ENCODE measurements around the gene ARHGEF39. TPM values are rescaled to one million over a fixed set of nuclear protein-coding genes. Genes with fewer than 3 reads are reported as not detected.

The ARHGEF39 gene, protein sequence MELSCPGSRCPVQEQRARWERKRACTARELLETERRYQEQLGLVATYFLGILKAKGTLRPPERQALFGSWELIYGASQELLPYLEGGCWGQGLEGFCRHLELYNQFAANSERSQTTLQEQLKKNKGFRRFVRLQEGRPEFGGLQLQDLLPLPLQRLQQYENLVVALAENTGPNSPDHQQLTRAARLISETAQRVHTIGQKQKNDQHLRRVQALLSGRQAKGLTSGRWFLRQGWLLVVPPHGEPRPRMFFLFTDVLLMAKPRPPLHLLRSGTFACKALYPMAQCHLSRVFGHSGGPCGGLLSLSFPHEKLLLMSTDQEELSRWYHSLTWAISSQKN
- total RNA-seq (2014; rRNA removed; shearing (Covaris generic); ENCODE audit: low replicate concordance): 15.3 and 16.0 TPM in 2 replicates

DNA sequence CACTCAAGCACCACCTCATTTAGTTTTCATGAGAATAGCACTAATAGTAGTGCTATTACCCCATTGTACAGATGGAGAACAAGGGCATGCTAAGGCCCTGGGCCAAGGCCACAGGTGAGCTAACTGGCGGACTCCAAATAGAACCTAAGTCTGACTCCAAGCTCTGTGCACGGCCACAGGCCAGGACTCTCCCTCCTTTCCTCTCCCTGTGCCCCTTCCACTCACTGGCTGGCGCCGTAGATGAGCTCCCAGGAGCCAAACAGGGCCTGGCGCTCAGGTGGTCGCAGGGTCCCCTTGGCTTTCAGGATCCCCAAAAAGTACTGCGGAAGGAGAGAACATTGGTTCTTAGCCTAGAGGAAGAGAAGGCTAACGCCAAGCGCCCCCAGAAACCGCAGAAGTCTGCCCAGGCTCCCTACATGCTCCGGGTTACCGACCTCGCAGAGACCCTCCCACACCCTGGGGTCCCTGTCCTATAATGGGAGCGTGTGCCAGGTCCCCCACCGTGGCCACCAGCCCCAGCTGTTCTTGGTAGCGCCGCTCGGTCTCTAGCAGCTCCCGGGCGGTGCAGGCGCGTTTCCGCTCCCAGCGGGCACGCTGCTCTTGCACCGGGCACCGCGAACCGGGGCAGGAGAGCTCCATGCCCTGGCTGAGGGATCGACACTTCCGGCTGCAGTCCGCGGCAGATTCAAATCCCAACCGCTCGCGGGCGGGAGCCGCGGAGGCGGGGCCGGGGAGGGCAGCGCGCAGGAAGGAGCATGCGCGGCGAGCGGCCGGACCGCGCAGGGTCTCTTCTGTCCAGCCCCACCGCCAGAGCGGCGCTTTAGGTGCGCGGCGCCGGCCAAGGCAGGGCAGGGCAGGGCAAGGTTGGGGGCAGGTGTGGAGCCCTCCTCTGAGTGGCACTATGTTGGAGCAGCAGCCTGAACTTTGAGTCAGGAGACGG lies at the start of gene ARHGEF39:
Gene ARHGEF39, minus strand, starts transcription at position 665 of the 940 bp plus-strand sequence. Its CDS starts 26 bp downstream, at position 639.
- peak; percentile 95 for DNase-seq
- Histone ChIP-seq H4K20me1 (ENCODE audit: insufficient read depth, low read depth, low read length) (no peaks in the 10 kb centered on the region), H3K4me2 (ENCODE audit: low read depth, low read length, poor library complexity, severe bottlenecking) (peak within 1 kb of the TSS; percentile 80), H3K36me3 (ENCODE audit: insufficient read depth, low read length) (peaks cover 14% of the 10 kb centered on the region; the same call in 1 of the 2 replicates), H3K9ac (ENCODE audit: low read length) (peak within 1 kb of the TSS; percentile 96), H3K4me3 (ENCODE audit: low read length) (peak within 1 kb of the TSS; percentile 91), H3K79me2 (ENCODE audit: low read length) (peaks cover 32% of the 10 kb centered on the region), H3K4me1 (ENCODE audit: low read length) (peaks cover 56% of the 10 kb centered on the region), H3K9me2 (replicated peaks; ENCODE audit: insufficient read depth, low read length) (no peaks in the 10 kb centered on the region), H2AFZ (ENCODE audit: low read length) (peak within 1 kb of the TSS; percentile 73), H3K9me3 (ENCODE audit: low read length) (no peaks in the 10 kb centered on the region), H3K27ac (ENCODE audit: low read length) (peak within 1 kb of the TSS; percentile 79), H3K27me3 (ENCODE audit: low read length) (no peaks in the 10 kb centered on the region)

DNA sequence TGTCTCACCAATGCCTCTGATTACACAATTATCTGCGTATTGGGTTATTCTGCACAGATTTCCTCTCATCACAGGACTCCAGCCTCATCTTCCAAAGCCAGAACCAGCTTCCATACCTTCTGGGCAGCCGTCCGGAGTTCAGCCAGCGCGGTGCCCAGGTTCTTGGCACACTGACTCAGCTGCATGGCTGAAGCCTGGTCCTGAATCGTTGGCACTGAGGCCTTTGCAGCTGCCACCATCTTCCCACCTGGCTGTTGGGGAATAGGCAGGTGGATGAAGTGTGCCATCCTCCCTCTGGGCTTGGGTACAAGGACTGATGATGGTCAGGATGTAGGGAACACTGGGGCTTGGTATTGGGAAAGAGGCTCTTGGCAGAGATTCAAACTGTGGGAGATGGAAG lies 49.1 kb upstream of the ARHGEF39 start:
- Histone ChIP-seq H3K27ac (ENCODE audit: low read length) (no peak overlapping the region), H3K9me3 (ENCODE audit: low read length) (no peaks in the 10 kb centered on the region), H3K4me1 (ENCODE audit: low read length) (no peaks in the 10 kb centered on the region), H2AFZ (ENCODE audit: low read length) (no peak overlapping the region), H3K4me3 (ENCODE audit: low read length) (no peak overlapping the region), H3K9ac (ENCODE audit: low read length) (no peak overlapping the region), H4K20me1 (ENCODE audit: insufficient read depth, low read depth, low read length) (no peaks in the 10 kb centered on the region), H3K27me3 (ENCODE audit: low read length) (no peaks in the 10 kb centered on the region), H3K36me3 (ENCODE audit: insufficient read depth, low read length) (peaks cover 35% of the 10 kb centered on the region), H3K9me2 (replicated peaks; ENCODE audit: insufficient read depth, low read length) (no peaks in the 10 kb centered on the region), H3K4me2 (ENCODE audit: low read depth, low read length, poor library complexity, severe bottlenecking) (no peak overlapping the region), H3K79me2 (ENCODE audit: low read length) (no peaks in the 10 kb centered on the region)
- DNase-seq: no peak

DNA sequence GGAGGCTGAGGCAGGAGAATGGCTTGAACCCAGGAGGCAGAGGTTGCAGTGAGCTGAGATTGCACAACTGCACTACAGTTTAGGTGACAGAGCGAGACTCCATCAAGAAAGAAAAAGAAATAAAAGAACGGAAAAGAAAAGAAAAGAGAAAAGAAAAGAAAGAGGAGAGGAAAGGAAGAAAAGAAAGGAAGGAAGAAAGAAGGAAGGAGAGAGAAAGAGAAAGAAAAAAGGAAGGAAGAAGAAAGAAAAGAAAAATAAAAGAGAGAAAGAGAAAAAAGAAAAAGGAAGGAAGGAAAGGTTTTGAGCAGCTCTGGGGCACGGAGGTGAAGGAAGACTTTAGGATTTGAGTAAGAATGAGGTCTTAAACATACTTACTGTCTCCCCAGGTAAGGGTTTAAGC lies 48.6 kb upstream of the ARHGEF39 start:
- Histone ChIP-seq H4K20me1 (ENCODE audit: insufficient read depth, low read depth, low read length) (no peaks in the 10 kb centered on the region), H3K4me3 (ENCODE audit: low read length) (no peak overlapping the region), H3K36me3 (ENCODE audit: insufficient read depth, low read length) (peaks cover 35% of the 10 kb centered on the region), H3K4me1 (ENCODE audit: low read length) (no peaks in the 10 kb centered on the region), H3K27me3 (ENCODE audit: low read length) (no peaks in the 10 kb centered on the region), H3K9ac (ENCODE audit: low read length) (no peak overlapping the region), H3K27ac (ENCODE audit: low read length) (no peak overlapping the region), H3K9me3 (ENCODE audit: low read length) (no peaks in the 10 kb centered on the region), H2AFZ (ENCODE audit: low read length) (no peak overlapping the region), H3K9me2 (replicated peaks; ENCODE audit: insufficient read depth, low read length) (no peaks in the 10 kb centered on the region), H3K79me2 (ENCODE audit: low read length) (no peaks in the 10 kb centered on the region), H3K4me2 (ENCODE audit: low read depth, low read length, poor library complexity, severe bottlenecking) (no peak overlapping the region)
- DNase-seq: no peak

DNA sequence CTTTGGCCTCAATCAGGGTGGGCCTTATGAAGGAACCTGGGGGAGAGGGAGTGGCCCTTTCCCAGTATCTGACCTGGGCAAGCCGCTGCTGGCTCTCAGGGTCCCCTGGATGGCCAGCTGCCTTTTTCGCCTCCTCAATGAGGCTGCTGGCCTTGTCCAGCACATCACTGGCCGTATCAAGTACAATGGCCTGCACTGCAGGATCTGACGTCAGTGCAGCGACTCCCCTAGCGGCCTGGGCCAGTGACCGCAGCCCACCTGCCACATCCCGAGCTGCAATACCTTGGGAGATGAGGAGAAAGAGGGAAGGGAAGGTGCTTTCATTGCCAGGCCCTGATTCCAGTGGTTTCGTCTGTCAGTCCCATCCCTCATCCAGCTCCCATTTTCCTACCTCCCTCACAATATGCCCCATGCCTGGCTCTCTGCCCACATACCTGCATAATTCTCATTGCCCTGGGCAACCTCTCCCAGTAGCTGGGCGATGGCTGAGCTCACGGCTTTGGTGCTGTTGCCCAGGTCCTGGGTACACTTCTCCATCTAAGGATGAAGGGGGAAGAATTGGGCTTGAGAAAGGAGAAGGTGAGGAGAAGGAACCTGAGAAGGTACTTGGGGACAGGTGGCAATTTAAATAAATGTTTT lies 47.9 kb upstream of the ARHGEF39 start:
- no peak overlapping the region for H3K4me3 ChIP-seq (ENCODE audit: low read length)
- no peaks in the 10 kb centered on the region for H3K9me3 ChIP-seq (ENCODE audit: low read length)
- H4K20me1 ChIP-seq (ENCODE audit: insufficient read depth, low read depth, low read length): no peaks in the 10 kb centered on the region
- H3K9me2 ChIP-seq (replicated peaks; ENCODE audit: insufficient read depth, low read length): no peaks in the 10 kb centered on the region
- no peaks in the 10 kb centered on the region for H3K4me1 ChIP-seq (ENCODE audit: low read length)
- H3K27me3 ChIP-seq (ENCODE audit: low read length): no peaks in the 10 kb centered on the region
- H3K4me2 ChIP-seq (ENCODE audit: low read depth, low read length, poor library complexity, severe bottlenecking): no peak overlapping the region
- DNase-seq: no peak
- H2AFZ ChIP-seq (ENCODE audit: low read length): no peak overlapping the region
- peaks cover 40% of the 10 kb centered on the region for H3K36me3 ChIP-seq (ENCODE audit: insufficient read depth, low read length)
- no peak overlapping the region for H3K27ac ChIP-seq (ENCODE audit: low read length)
- H3K79me2 ChIP-seq (ENCODE audit: low read length): no peaks in the 10 kb centered on the region
- no peak overlapping the region for H3K9ac ChIP-seq (ENCODE audit: low read length)

DNA sequence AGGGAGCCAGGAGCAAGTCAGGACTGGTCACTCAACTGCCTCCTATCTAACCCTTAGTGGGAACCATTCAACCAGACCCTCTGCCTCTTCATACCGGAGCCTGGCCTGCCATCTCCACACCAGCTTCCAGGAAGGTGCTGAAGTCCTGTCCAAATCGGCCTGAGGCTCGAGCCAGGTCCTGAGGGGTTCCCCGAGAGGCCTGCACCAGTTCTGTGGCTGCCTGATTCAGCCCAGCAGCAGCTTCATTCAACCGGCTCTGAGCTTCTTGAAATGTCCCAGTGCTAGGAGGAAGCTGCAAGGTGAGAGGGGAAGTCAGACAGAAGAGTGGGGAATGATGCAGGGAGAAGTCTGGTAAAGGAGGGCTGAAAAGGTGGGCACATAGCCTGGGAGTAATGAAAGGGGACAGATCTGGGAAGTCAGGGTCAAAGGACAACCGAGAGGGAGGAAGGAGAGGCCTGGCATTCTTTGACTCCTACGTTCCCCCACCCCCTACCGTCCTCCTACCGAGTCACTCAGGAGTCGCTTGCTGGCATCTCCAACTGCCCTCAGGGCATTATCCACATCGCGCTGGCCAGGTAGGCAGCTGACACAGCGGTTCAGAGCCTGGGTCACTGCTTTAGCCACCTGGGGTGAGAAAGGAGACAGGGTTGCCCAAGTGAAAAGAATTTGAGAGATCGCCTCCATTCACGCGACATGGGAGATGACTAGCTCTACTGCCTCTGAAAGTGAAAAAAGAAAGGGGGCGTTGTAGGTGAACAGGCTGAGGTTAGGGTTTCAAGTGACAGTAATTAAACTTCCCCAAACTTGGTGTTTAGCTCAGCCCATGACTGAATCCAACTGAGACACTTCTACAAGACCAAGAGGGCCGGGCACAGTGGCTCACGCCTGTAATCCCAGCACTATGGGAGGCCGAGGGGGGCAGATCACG lies 46.8 kb upstream of the ARHGEF39 start:
- Histone ChIP-seq H4K20me1 (ENCODE audit: insufficient read depth, low read depth, low read length) (no peaks in the 10 kb centered on the region), H3K4me2 (ENCODE audit: low read depth, low read length, poor library complexity, severe bottlenecking) (no peak overlapping the region), H3K79me2 (ENCODE audit: low read length) (no peaks in the 10 kb centered on the region)

DNA sequence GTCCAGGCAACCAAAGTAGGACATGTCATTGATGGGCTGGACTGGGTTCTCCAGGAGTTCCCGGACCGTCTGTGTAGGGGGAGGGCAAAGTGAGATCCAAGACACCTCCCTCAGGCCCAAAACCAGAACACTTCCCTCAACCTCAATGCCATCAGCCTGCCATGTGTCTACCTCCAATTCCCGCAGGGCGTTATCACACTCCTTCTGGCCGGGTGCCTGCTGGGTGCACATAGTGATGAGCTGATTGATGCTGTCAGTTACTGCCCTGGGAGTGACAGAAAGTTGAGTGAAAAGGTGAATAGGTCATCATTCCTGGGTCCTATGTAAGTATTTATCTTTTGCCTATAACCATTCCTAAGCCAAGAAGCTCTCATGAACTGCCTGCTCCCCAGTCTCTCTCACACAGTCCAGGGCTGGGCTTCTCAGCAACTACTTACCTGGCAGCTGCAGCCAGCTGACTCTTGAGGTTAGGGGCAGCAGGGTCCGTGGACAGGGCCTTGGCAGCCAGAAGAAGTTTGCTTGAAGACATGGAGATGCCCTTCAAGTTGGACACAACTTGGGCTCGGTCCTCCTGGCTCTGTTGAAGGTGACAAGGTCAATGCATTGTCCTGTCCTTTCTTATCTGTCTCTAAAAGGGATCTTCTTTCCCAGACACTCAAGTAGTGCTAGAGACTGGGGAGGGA lies 46.0 kb upstream of the ARHGEF39 start:
- Histone ChIP-seq H2AFZ (ENCODE audit: low read length) (no peak overlapping the region), H3K4me2 (ENCODE audit: low read depth, low read length, poor library complexity, severe bottlenecking) (no peak overlapping the region), H3K4me1 (ENCODE audit: low read length) (no peaks in the 10 kb centered on the region), H3K27ac (ENCODE audit: low read length) (no peak overlapping the region), H3K9me3 (ENCODE audit: low read length) (no peaks in the 10 kb centered on the region), H4K20me1 (ENCODE audit: insufficient read depth, low read depth, low read length) (no peaks in the 10 kb centered on the region), H3K4me3 (ENCODE audit: low read length) (no peak overlapping the region), H3K9ac (ENCODE audit: low read length) (no peak overlapping the region), H3K36me3 (ENCODE audit: insufficient read depth, low read length) (peaks cover 45% of the 10 kb centered on the region), H3K9me2 (replicated peaks; ENCODE audit: insufficient read depth, low read length) (no peaks in the 10 kb centered on the region), H3K27me3 (ENCODE audit: low read length) (no peaks in the 10 kb centered on the region), H3K79me2 (ENCODE audit: low read length) (no peaks in the 10 kb centered on the region)
- no peak for DNase-seq

More for the DNA sequence above, 46.8 kb upstream of the ARHGEF39 start:
- no peak overlapping the region for H3K27ac ChIP-seq (ENCODE audit: low read length)
- peaks cover 47% of the 10 kb centered on the region for H3K36me3 ChIP-seq (ENCODE audit: insufficient read depth, low read length)
- no peaks in the 10 kb centered on the region for H3K9me3 ChIP-seq (ENCODE audit: low read length)
- no peaks in the 10 kb centered on the region for H3K9me2 ChIP-seq (replicated peaks; ENCODE audit: insufficient read depth, low read length)
- no peak overlapping the region for H3K9ac ChIP-seq (ENCODE audit: low read length)
- H3K4me3 ChIP-seq (ENCODE audit: low read length): no peak overlapping the region
- no peaks in the 10 kb centered on the region for H3K27me3 ChIP-seq (ENCODE audit: low read length)
- H3K4me1 ChIP-seq (ENCODE audit: low read length): no peaks in the 10 kb centered on the region
- DNase-seq: no peak
- no peak overlapping the region for H2AFZ ChIP-seq (ENCODE audit: low read length)

DNA sequence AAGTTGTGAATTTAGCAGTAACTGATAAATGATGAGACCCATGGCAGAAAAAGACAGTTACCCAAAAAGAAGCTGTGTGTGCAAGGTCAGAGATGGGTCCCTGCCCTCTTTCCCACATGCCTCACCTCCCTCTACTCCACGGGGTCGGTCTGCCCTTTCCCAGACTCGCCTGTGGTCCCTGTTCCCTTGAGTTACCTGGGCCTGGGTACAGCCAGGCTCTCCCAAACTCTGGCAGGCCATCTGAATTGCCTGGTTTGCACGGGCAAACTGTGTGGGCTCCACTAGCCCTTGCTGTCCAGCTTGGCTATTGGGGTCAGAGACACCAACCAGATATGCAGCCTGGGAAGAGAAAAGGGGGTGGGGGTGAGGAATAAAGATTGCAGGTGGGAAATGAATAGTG lies 43.2 kb upstream of the ARHGEF39 start:
- Histone ChIP-seq H3K9ac (ENCODE audit: low read length) (no peak overlapping the region), H3K27me3 (ENCODE audit: low read length) (no peaks in the 10 kb centered on the region), H3K4me3 (ENCODE audit: low read length) (no peak overlapping the region), H3K4me1 (ENCODE audit: low read length) (no peaks in the 10 kb centered on the region), H3K27ac (ENCODE audit: low read length) (no peak overlapping the region), H4K20me1 (ENCODE audit: insufficient read depth, low read depth, low read length) (no peaks in the 10 kb centered on the region), H3K4me2 (ENCODE audit: low read depth, low read length, poor library complexity, severe bottlenecking) (no peak overlapping the region), H3K9me3 (ENCODE audit: low read length) (no peaks in the 10 kb centered on the region), H3K36me3 (ENCODE audit: insufficient read depth, low read length) (peaks cover 46% of the 10 kb centered on the region), H2AFZ (ENCODE audit: low read length) (no peak overlapping the region), H3K79me2 (ENCODE audit: low read length) (no peaks in the 10 kb centered on the region), H3K9me2 (replicated peaks; ENCODE audit: insufficient read depth, low read length) (no peaks in the 10 kb centered on the region)
- no peak for DNase-seq

All from Karpas-422 (cell line).